CD4-positive, alpha-beta T cell treated with Interleukin-15 for 4 hours (primary cell): ENCODE measurements around the gene FAM47B.

Experiments
- DNase-seq: peaks from one replicate; pipeline ENCODE4 v3.0.0-alpha.2; 2020; ENCODE audit warnings: low spot score

The FAM47B gene

DNA sequence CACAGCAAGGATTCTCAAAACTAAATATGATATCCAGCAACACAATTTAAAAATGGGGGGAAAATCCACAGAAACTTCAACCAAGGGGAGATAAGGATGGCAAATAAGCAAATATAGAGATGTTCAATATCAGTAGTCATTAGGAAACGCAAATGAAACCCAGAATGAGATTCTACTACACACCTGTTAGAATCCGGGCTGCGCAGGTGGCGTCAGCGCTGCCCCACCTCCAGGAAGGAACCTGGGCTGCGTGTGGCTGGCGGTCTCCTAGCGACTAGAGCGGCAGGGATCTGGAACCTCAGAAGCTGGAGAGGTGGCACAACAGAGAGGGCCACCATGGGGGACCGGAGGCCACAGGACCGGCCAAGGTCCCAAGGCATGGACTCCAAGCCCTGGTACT, at the start of gene FAM47B:
TSS of gene FAM47B (plus strand) at position 301 of the 400 bp plus-strand sequence. CDS start at position 337, 36 bp downstream.
- no peak for DNase-seq

DNA sequence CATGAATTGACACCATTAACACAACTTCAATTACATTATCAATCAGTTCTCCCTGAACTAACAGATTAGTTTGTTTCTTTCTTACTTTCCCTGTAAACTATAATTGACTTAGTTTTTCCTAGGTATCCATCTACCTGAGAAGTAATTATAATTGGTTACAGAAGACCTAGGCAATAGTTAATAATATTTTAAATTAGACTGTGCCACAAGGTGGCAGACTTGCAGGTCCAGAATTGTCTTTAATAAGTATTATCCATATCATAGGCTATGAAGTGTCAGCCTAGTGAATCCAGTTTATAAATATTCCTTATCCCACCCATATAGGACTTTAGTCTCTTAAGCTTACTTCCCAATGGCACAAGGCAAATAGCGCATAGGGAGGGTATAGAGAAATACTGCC, 48.9 kb upstream of the FAM47B start:
- DNase-seq = no peak

DNA sequence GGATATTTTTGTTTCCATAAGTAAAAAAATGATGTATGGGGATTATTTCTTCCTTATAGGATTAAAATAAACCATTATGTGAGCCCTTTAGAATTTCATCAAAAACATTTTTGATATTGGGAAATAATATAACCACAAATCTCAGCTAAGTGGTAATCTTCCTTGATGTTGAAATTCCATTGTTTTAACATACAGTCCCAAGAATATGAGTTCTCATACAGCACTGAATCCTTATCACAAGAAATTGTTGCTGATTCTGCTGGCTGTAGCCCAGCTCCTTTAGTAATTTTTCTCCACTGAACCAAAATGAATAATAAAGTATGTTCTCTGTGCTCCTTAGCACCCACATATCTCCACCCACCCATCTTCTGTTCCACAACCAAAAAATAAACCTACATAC, 41.9 kb upstream of the FAM47B start:
- no peak for DNase-seq

DNA sequence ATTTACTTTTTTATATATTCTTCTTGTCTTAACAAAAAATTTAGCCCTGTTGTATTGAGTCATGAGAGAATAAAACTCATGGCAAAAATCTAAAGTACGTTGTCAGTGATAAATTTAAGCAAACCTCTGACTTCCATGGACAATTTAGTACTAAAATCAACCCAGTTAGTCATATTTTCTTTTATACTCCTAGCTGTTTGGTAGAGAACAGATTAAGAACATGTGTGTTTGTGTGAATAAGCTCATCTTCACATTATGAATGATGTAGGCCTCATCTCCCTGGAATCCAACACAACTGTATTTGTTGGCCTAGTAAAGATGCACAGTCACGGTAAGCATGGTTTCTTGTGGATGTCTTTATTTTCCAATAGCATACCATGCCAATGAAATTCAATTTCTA, 40.8 kb upstream of the FAM47B start:
- no peak for DNase-seq

DNA sequence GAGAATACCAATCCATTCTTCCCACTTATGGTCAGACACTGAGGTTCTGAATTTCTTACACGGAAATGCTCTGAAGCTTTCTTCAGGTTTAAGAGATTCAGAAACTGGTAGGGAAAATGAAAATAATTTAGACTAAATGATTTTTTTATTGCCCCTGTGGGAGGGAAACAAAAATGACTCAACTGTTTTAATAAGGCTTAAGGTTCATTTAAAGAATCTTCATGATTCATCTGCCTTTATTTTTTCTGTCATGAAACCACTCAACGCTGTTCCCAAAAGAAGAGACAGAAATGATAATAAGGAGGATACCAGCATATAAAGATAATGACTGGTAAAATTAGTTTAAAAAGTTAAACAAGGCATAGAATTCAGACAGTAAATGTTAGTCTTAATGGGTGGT, 39.3 kb upstream of the FAM47B start:
- no peak for DNase-seq

DNA sequence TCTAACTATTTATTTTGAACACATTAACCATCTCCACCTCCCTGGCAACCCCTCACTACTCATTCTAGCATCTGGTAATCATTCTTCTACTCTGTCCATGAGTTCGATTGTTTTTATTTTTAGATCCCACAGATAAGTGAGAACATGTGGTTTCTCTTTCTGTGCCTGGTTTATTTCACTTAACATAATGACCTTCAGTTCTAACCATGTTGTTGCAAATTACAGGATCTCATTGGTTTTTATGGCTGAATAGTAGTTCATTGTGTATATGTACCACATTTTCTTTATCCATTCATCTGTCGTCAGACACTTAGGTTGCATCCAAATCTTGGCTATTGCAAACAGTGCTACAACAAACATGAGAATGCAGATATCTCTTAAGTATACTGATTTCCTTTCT, 33.4 kb upstream of the FAM47B start:
- no peak for DNase-seq

DNA sequence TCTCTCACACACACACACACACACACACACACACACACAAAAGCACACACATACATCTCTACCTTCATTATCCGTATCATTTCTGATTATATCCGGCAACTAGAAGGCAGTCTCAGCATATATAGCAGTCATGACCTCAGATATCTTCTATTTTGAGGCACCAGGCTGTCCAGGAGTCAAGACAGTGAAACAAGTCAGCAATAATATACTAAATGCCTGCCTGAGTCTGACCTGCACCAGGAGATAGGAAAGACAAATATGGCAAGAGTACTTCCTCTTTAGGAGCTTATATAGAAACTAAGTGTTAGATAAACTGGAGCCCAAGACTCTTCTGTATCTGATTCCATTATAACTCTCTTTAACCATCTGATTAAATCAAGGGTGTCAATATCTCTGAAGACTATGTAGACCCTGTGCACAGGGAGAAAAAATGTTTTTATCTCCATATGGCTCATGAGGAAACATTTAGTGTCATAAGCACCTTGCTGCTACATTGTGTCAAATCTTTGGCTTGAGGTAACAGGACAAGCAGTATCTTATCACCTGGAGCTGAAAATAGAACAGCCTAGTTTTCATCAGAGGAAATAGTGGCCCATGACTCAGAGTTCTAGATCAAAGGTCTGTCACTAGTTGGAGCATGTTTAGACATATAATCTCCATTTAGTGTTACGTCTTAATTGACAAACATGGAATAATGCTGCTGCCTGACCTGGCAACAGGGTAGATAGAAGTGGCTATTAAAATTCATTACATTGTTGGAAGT, 27.0 kb upstream of the FAM47B start:
- DNase-seq = no peak

DNA sequence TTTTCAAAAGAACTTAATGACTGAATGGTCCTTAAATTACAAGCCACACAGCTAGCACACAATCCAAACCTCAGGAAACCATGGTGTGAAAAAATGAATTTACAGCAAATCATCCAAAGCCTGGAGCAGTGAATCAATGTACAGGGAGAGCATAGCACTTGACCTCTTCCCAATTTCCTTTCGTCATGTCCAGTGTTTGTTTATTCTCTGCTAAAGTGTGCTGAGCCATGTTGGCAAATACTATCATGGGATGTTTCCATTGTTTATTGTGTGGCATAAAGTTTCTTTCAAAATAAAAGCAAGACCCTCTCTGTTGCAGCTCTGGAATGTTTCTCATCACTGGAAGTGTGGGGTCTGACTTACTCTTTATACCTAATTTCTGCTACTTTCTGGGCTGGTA, 25.4 kb upstream of the FAM47B start:
- no peak for DNase-seq

DNA sequence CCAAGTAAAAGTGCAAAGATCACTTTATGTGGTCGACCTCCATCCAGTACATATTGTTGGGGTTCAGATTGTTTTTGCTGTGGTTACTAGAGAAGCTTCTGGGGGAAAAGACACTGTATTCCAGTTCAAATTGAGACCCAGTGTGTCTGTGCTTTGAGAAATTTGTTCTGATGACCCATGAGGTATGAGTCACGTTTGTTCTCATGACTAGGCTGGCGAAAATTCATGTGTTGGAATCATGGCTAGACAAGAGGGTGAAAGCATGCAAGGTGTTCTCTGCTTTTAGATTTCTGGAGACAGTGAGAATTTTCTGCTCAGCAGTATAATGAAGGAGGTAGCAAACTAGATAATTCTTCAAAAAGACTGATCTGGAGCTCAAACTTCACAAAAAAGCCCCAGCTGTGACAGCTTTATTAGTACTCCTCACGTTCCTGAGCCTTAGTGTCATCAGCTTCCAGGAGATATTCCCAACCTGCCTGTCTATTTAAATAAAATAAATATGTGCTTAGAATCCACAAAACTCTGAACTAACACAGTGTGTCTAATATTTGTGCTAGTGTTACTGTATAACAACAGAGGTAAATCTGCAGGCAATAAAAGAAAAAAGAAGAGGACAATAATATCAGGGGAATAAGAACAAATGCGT, 24.4 kb upstream of the FAM47B start:
- DNase-seq = no peak

DNA sequence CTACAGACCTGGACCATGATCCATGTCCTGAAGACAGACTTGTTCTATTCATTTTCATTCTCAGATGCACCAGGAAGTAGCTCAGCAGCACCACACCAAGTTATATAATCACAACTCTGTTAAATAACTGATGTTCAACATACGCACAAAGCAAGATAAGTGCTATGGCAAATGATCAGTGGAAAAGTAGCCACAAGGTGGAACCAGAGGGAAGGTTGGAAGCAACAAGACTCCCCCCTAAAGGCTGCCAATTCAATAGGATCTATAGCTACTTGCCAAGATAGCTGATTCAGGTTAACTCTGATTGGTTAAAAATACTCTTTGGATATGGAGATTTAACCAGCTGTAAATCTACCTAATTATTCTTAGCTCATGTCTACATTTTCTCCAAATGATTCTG, 23.7 kb upstream of the FAM47B start:
- no peak for DNase-seq

DNA sequence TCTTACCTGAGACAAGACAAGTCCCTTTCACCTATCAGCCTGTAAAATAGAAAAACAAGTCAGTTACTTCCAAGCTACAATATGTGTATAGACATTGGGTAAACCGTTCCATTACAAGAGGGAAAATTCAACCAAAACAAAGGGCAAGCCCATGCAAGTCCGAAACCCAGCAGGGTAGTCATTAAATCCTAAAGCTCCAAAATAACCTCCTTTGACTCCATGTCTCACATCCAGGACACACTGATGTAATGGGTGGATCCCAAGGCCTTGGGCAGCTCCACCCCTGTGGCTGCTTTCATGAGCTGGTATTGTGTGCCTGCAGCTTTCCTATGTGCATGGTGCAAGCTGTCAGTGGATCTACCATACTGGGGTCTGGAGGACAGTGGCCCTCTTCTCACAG, 14.7 kb upstream of the FAM47B start:
- no peak for DNase-seq

DNA sequence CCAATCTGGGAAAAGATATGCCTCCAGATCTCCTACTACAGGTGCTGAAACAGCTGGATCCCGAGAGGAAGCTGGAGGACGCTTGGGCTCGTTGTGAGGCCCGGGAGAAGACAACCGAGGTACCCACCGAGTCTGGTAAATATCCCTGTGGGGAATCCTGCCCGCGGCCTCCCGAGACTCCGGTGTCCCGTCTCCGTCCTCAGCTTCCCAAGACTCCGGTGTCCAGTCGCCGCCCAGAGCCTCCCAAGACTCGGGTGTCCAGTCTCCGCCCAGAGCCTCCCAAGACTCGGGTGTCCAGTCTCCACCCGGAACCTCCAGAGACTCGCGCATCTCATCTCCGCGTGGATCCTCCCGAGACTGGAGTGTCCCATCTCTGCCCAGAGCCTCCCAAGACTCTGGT, 639 bp downstream of the FAM47B start:
- DNase-seq = no peak

DNA sequence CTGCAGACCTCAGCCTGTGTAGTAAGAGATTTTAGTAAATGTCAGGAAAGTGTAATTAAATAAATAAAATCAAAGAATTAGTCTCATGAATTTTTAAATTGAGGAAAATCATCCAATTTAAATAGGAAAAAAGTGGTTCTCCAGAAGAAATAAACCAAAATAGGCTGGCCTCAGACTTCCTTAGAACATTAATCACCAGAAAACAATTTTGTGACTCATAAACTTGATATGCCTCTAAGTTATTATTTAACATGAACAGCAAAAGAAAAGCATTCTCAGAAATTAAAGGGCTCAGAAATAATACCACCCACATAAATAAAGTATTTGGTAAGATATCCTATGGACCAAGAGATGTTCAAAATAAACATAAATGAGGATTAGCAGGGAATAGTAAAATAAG, 14.3 kb downstream of the FAM47B start:
- no peak for DNase-seq

DNA sequence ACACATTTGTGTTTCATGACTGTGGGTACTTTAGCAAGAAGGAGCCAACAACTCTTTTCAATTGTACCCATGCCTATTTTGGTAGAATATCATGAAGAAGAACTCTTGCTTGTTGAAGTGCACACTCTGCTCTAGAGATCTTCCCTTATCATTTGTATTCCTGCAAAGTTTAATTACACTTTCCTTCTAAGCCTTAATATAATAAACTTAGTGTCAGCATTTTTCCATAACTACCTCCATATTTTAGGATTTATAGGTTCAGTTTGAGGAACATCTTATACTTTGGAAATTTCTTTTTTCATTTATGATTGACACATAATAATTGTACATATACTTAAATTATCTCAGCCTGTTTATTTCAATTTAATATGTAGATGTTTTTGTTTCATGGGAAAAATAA, 19.1 kb downstream of the FAM47B start:
- no peak for DNase-seq

DNA sequence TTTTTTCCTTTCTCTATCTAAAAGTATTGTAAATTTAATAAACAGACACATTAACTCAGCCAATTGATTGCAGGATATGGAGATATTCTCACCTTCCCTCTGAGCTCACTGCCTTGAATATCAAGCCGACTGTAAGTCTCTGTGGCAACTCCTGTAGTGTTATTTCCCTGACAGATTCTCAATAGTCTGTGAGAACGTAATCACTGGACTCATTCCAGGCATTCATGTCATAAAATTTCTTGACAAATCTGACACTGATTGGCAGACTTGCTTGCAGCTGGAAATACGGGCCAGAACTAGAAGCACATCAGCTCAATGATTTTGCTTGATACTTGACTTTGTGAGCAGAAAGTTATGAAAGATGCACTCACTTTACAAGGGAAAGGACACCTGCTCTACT, 29.6 kb downstream of the FAM47B start:
- no peak for DNase-seq

DNA sequence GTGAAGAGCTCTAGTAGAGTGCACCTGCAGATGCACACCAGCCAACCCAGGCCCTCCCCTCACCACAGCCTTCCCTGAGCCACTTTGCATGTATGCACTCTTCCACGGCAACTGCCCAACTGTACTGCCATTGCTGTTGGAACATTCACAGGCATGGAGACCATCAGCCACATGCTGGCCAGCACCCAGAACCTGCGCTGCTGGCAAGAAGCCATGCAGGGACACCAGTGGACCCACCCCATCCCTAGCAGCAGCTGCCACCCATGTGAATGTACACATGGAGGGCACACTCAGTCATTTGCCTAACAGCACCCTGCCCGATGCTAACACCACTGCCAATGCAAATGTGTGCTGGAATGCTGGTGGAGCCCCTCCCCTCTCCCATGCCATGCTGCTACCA, 35.6 kb downstream of the FAM47B start:
- DNase-seq = no peak

DNA sequence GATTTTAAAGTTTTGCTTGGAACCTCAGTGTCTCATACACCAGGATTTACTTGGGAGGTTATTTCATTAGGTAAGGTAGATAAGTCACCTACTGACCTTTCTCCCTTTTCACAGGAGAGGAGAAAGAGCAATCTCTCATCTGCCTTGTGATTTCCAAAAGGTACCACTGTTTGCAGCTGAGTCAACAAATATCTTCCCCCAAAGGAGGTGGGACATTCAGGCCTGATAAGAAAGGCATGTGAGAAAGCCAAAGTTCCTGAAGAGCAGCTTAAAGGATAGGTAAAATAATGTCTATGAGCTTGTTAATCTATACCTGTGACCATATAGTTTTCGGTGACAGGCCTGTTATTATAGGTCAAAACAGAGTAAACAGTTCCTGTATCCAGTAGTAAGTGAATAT, 45.0 kb downstream of the FAM47B start:
- no peak for DNase-seq
